GM18499 (cell line): ENCODE data around the gene NINJ1.

Experiments
- ATAC-seq: cut with Tn5 transposase; IDR thresholded peaks from one replicate; pipeline ENCODE4 v1.9.1; 2021; ENCODE audit warnings: moderate number of reproducible peaks; ENCODE audit not compliant: insufficient read depth, unreplicated experiment

NINJ1 gene

DNA sequence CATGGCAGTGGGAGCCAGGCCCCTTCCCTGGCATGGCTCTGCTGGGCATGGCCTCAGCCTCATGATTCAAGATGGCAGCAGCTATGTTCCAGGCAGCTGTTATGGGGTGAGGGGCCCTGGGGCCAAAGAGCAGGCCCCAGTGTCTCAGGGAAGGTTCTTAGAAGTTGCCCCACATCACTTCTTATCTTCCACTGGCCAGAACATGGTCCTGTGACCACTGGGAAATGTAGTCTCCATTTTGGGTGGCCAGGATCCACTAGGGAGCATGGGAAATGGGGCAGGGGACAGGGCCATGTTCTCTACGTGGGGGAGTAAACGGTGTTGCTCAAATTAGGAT, 57.3 kb downstream of the NINJ1 start:
- no peak for ATAC-seq

GRCh38 chr9:93076101-93076791, 57.8 kb downstream of the NINJ1 start:
- no peak for ATAC-seq

- no peak for ATAC-seq
These were observed 61.7 kb downstream of the NINJ1 start for GRCh38 chr9:93072383-93072795.
